HPDE6-E6E7 (cell line): Measurements from ENCODE around the gene KCNS1.
"Not testable (repeated sequence)": the region's sequence is repeated elsewhere in the genome, so short reads cannot be mapped to it uniquely, and the experiment has no call there.

Source experiments
- DNase-seq: peaks from one replicate; pipeline ENCODE4 v3.0.0; 2011; ENCODE audit warnings: missing footprints; ENCODE audit errors: extremely low spot score

The KCNS1 gene, protein sequence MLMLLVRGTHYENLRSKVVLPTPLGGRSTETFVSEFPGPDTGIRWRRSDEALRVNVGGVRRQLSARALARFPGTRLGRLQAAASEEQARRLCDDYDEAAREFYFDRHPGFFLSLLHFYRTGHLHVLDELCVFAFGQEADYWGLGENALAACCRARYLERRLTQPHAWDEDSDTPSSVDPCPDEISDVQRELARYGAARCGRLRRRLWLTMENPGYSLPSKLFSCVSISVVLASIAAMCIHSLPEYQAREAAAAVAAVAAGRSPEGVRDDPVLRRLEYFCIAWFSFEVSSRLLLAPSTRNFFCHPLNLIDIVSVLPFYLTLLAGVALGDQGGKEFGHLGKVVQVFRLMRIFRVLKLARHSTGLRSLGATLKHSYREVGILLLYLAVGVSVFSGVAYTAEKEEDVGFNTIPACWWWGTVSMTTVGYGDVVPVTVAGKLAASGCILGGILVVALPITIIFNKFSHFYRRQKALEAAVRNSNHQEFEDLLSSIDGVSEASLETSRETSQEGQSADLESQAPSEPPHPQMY

DNA sequence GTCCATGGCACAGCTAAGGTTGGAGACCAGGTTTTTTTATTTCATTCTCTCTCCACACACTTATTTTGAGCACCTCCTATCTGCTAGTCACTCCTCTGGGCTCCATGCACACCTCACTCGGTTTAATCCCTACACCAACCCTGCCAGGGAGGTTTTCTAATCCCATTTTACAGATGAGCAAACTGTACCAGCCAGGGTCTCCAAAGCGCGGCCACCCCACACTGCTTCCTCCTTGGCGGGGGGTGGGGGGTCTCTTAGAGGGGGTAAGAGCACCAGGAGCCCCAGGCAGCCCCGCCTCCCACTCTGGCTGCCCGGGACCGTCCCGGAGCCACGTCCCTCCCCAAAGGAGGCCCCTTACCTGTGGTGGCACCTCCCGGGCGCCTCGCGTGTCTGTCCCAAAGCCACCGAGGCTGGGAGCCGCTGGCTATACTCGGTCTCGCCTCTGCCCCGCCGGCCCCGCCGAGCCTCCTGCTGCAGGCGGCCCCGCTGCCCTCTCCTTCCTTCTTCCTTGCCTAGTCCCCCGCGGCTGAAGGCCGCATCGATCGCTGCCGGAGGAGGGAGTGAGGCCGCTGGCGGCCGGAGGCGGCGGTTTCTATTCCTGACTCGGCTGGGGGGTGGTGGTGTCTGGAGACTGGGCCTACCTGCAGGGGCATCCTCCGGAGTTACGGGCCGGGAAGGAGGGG lies at the start of gene KCNS1:
Gene KCNS1, minus strand, starts transcription at position 565 of the 683 bp plus-strand sequence. CDS start 1,891 bp downstream, outside the sequence.
- peak; percentile 68 for DNase-seq

- DNase-seq: no peak
Observed at GRCh38 chr20:45149062-45149461, 48.1 kb upstream of the KCNS1 start.

- DNase-seq: no peak
Observed at GRCh38 chr20:45140836-45141235, 39.9 kb upstream of the KCNS1 start.

- DNase-seq: not testable (repeated sequence)
Observed at GRCh38 chr20:45139733-45140375, 38.9 kb upstream of the KCNS1 start.

DNA sequence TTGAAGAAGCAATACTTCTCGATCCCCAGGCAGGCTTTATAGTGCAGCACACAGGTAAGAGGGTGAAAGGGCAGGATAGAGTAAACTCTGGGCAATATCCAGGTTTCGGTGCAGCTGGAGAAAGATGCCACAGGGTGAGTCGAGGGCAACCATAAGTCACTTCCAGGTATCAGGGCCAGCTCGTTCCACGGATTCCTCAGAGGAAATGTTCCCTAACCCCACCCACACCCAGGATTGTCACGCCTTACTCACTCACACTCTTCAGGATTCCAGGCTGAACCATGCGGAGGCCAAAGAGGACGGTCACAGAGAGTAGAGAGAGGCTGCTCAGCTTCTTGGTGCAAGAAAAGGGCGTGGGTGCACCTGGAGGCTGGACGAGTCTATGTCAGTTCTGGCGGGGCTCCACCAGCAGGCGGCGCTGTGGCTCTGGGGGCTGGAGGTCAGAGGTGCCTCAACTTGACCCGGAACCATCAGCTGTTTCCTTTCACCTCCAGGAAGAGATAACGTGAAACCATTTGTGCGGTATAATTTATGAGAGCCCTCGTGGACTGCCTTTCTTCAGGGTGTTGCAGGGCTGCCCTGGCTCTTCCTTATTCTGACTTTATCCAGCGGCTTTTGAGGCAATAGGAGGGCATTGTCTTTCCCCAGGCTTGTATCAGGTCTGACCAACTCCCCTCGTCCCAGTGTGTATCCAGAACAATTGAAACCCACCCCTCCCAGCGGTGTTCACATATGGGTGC lies 37.8 kb upstream of the KCNS1 start:
- peak; percentile 86 for DNase-seq

DNA sequence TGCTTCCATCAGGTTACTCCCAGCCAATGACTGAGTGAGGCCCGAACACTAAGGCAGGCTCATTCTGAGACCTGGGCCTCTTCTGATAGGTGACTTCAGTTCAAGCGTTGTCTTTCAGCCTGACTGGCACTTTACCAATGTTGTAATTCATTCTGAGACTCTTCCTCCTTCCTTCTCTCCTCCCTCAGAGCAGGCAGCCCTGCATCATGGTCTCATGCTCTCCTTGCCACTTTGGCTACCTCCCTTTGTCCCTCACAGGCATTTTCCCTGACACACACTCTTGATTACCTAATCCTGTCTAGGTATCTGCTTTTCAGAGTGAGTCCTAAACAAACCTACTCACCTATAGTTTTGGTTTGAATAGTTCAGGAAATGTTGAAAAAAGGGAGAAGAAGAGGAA lies 36.0 kb upstream of the KCNS1 start:
- DNase-seq: no peak

GRCh38 chr20:45128099-45128498 lies 27.2 kb upstream of the KCNS1 start:
- DNase-seq: peak; percentile 88

- no peak for DNase-seq
Observed at GRCh38 chr20:45124365-45124764, 23.4 kb upstream of the KCNS1 start, which contains the start of gene WFDC12. Gene WFDC12 (minus strand): TSS chr20:45124465. CDS start chr20:45124447, 18 bp downstream.

GRCh38 chr20:45121388-45121787 lies 20.5 kb upstream of the KCNS1 start:
- no peak for DNase-seq

- no peak for DNase-seq
Observed at GRCh38 chr20:45119556-45120266, 18.8 kb upstream of the KCNS1 start.

DNA sequence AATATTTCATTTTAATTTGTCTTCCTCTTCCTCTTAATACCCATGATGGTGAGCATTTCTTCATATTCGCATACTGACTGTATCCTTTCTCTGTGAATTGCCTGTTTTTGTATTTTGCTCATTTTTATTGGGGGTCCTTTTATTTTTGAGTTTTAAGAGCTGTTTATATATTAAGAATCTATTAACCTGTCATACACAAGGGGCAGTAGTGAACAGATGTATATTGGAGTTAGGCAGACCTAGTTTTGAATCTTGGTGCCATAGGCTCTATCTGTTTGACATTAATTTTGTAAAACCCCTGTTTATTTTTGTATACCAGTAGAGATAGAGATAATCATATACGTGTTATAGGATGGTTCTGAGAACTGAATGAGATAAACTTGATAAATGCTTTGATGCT lies 17.1 kb upstream of the KCNS1 start:
- DNase-seq: no peak

- DNase-seq: no peak
Observed at GRCh38 chr20:45117581-45117980, 16.7 kb upstream of the KCNS1 start.

DNA sequence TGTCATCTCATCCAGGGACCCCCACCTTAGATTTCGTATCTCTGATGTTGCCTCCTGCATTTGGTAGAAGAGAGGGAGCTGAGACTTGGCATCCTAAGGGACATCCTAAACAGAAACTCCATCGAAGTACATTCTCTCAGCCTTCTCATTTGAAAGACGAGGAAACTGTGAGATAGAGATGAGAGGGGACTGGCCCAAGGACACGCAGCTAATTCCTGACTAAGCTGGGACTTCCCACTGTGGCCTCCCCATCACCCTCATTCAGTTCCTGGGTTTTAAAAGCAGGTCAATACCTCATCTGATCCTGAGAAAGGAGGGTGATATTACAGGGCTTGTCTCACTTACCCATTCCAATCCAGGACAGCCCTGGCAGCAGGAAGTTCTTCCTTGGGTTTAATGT lies 14.9 kb upstream of the KCNS1 start:
- DNase-seq: no peak

- no peak for DNase-seq
Observed at GRCh38 chr20:45115386-45115774, 14.5 kb upstream of the KCNS1 start.

GRCh38 chr20:45114465-45115385 lies 13.8 kb upstream of the KCNS1 start, which contains the start of gene WFDC5:
Gene WFDC5 (minus strand): TSS chr20:45115174. CDS start chr20:45115083, 91 bp downstream.
- DNase-seq: peak; percentile 84

GRCh38 chr20:45113865-45114264 lies 12.9 kb upstream of the KCNS1 start:
- no peak for DNase-seq

GRCh38 chr20:45112754-45113153 lies 11.8 kb upstream of the KCNS1 start:
- DNase-seq: no peak

- no peak for DNase-seq
Observed at GRCh38 chr20:45111799-45112471, 11.0 kb upstream of the KCNS1 start.

DNA sequence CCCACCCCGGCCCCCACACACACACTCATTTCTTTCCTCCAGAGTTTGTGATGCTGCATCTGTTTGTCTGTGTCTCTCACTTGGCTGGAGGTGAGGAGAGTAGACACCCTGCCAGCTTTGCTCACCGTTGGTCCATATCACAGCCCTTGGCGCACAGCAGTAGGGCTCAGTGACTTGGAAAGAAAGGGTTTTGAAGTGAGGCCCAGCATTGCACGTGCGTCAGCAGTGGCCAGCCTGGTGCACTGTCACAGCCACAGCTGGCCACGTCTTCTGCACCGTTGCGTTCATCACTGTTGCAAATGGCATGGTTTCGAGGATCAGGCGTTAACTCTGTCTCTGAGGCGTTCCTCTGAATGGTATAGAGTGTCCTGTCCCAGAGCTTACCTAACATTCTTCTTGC lies 10.4 kb upstream of the KCNS1 start:
- DNase-seq: no peak
